Upper lobe of right lung (tissue), 1 donor: ENCODE results near the gene TNFAIP8L1. TPM values are rescaled to one million over a fixed set of nuclear protein-coding genes. Genes with fewer than 3 reads are reported as not detected.

Experiments used
- ATAC-seq: fragments of 200-7000 bp; cut with Tn5 transposase; one replicate; pipeline ENCODE4 v1.9.1; 2020; ENCODE audit warnings: mild to moderate bottlenecking, moderate library complexity
- DNase-seq: peaks from one replicate; pipeline ENCODE4 v3.0.0-alpha.2; 2020
- H3K27ac ChIP-seq: fragments of 200-600 bp; one replicate; pipeline ENCODE4 v1.8.0; 2022
- H3K27me3 ChIP-seq: fragments of 200-600 bp; one replicate; pipeline ENCODE4 v1.8.0; 2022; ENCODE audit warnings: mild to moderate bottlenecking
- H3K36me3 ChIP-seq: fragments of 200-600 bp; one replicate; pipeline ENCODE4 v1.8.0; 2022
- H3K4me1 ChIP-seq: fragments of 200-600 bp; one replicate; pipeline ENCODE4 v1.8.0; 2022
- H3K4me3 ChIP-seq: fragments of 200-600 bp; one replicate; pipeline ENCODE4 v1.8.0; 2022; ENCODE audit warnings: mild to moderate bottlenecking
- H3K9me3 ChIP-seq: fragments of 200-600 bp; one replicate; pipeline ENCODE4 v1.8.0; 2022
- CTCF ChIP-seq: fragments of 200-600 bp; IDR thresholded peaks from one replicate; pipeline ENCODE4 v1.8.0; 2022; ENCODE audit warnings: antibody characterized with exemption
- intact Hi-C: fragments of 100-400 bp; cut with DNase I; formaldehyde crosslinking; loops from one replicate; pipeline ENCODE4 v1.11.0; 2022
- total RNA-seq: library from RNA; stranded (reverse); fragmentation: NEBNext Ultra II Directional; extraction: Animal tissue kit (Norgen Biotek cat#: 25700); gene quantifications from one replicate; pipeline ENCODE4 v1.2.1, GENCODE V29; 2021
- donor health status: DM: no; HTN: yes; CAD: no; lungs with severe emphysema.

Gene TNFAIP8L1
- total RNA-seq, 1 donor from 2014 or later = 11.9 TPM

- Histone ChIP-seq H3K4me3 (no peak overlapping the region), H3K27me3 (peaks cover 48% of the 10 kb centered on the region), H3K9me3 (no peaks in the 10 kb centered on the region), H3K27ac (no peak overlapping the region), H3K4me1 (peaks cover 4% of the 10 kb centered on the region), H3K36me3 (no peaks in the 10 kb centered on the region)
- intact Hi-C loops = no loop called here
- DNase-seq = no peak
- TF ChIP-seq CTCF = no peak
- peak; percentile 76 for ATAC-seq
These were observed 41.2 kb upstream of the TNFAIP8L1 start for GRCh38 chr19:4597975-4598671.

DNA sequence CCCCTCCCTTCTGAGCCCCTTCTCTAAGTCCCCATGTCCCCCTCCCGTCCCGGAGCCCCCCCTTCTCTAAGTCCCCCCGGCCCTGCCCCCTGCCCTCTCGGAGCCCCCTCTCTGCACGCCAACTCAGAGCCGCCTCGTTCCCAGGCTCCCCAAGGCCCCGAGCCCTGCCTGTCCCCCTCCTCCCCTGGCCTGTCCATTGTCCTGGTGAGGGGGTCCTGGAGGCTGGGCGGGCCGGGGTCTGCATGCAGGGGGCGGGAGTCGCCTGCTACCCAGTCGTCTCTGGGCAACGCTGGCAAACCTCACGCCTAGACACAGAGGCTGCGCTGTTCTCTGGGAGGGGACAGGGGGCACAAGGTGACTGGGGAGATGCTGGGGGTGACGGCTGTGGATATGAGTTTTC, 40.6 kb upstream of the TNFAIP8L1 start:
- ATAC-seq = no peak
- Histone ChIP-seq H3K9me3 (no peaks in the 10 kb centered on the region), H3K27me3 (peaks cover 48% of the 10 kb centered on the region), H3K4me1 (peaks cover 4% of the 10 kb centered on the region), H3K36me3 (no peaks in the 10 kb centered on the region), H3K4me3 (no peak overlapping the region), H3K27ac (no peak overlapping the region)
- intact Hi-C loops = no loop called here
- DNase-seq = no peak
- no peak for TF ChIP-seq CTCF

DNA sequence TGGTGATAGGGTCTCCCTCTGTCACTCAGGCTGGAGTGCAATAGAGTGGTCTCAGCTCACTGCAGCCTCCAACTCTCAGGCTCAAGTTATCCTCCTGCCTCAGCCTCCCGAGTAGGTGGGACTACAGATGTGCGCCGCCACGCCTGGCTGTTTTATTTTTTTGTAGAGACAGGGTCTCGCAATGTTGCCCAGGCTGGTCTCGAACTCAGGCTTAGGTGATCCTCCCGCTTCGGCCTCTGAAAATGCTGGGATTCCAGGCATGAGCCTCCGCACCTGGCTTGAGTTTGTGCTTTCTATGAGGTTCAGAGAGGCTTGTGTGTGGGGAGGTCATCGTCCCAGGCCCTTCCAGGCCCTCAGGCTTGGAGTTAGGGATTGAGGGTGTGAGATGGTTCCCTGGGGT, 39.2 kb upstream of the TNFAIP8L1 start:
- no peak for TF ChIP-seq CTCF
- ATAC-seq (no peak), DNase-seq (no peak)
- Histone ChIP-seq H3K27me3 (peaks cover 48% of the 10 kb centered on the region), H3K9me3 (no peaks in the 10 kb centered on the region), H3K4me3 (no peak overlapping the region), H3K27ac (no peak overlapping the region), H3K4me1 (peaks cover 4% of the 10 kb centered on the region), H3K36me3 (no peaks in the 10 kb centered on the region)
- intact Hi-C loops = no loop called here

GRCh38 chr19:4600893-4601292, 38.4 kb upstream of the TNFAIP8L1 start:
- DNase-seq = no peak
- TF ChIP-seq CTCF = no peak
- no peak overlapping the region for H3K4me3 ChIP-seq
- H3K27ac ChIP-seq = no peak overlapping the region
- peaks cover 54% of the 10 kb centered on the region for H3K27me3 ChIP-seq
- ATAC-seq = no peak
- intact Hi-C loops = no loop called here
- no peaks in the 10 kb centered on the region for H3K36me3 ChIP-seq
- peaks cover 4% of the 10 kb centered on the region for H3K4me1 ChIP-seq
- no peaks in the 10 kb centered on the region for H3K9me3 ChIP-seq

DNA sequence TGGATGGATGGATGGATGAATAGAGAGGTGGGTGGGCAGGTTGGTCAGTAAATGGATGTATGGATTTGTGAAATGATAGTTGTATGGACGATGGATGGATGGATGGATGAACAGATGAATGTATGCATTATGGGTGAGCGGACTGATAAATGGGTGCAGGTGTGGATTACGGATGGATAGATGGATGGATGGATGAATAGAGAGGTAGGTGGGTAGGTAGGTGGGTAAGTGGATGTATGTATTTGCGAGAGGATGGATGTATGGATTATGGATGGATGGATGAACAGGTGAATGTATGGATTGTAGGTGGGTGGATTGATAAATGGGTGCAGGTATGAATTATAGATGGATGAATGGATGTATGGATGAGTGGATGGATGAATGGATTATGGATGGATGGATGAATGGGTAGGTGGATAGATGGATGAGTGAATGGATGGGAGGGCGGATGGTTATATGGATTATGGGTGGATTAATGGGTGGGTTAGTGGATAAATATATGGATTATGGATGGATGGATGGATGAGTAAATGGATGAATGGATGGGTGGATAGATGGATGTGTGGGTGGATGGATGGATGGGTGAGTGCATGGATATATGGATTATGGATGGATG, 37.0 kb upstream of the TNFAIP8L1 start:
- no peak for DNase-seq
- peaks cover 54% of the 10 kb centered on the region for H3K27me3 ChIP-seq
- no peak for TF ChIP-seq CTCF
- intact Hi-C loops = no loop called here
- ATAC-seq = no peak
- H3K9me3 ChIP-seq = no peaks in the 10 kb centered on the region
- H3K4me1 ChIP-seq = peaks cover 8% of the 10 kb centered on the region
- no peak overlapping the region for H3K4me3 ChIP-seq
- H3K36me3 ChIP-seq = no peaks in the 10 kb centered on the region
- H3K27ac ChIP-seq = no peak overlapping the region
